Mesenchymal stem cell (in vitro differentiated cells and primary cell): Measurements from ENCODE around the gene G3BP2. TPM values are rescaled to one million over a fixed set of nuclear protein-coding genes. Genes with fewer than 3 reads are reported as not detected.
A peak's percentile ranks its signal among the peaks of the same experiment; 100 is the strongest.

Experiments used
- DNase-seq: peaks from one replicate; pipeline ENCODE4 v3.0.0-alpha.2; 2013
- H2AFZ ChIP-seq: one replicate; pipeline ENCODE4 v1.6.1; 2013; ENCODE audit warnings: low read depth, mild to moderate bottlenecking, control low read depth, inconsistent platforms, low read length, moderate library complexity
- H2AK5ac ChIP-seq: 2 replicates; pipeline ENCODE4 v1.6.1; 2013; ENCODE audit warnings: low read length, moderate library complexity, mild to moderate bottlenecking, inconsistent platforms; ENCODE audit not compliant: severe bottlenecking
- H2BK120ac ChIP-seq: one replicate; pipeline ENCODE4 v1.6.1; 2013; ENCODE audit warnings: low read depth, mild to moderate bottlenecking, inconsistent platforms, low read length, moderate library complexity
- H2BK12ac ChIP-seq, 2 experiments: one replicate each; pipeline ENCODE4 v1.6.1; 2013; ENCODE audit warnings: inconsistent platforms in 2 of 2, low read length in 2 of 2, mild to moderate bottlenecking in 2 of 2, moderate library complexity in 2 of 2, control low read depth in 1 of 2
- H2BK15ac ChIP-seq: one replicate; pipeline ENCODE4 v1.6.1; 2013; ENCODE audit warnings: mild to moderate bottlenecking, low read depth, inconsistent platforms; ENCODE audit not compliant: poor library complexity, severe bottlenecking
- H2BK5ac ChIP-seq: 2 replicates; pipeline ENCODE4 v1.6.1; 2013; ENCODE audit warnings: low read depth, mild to moderate bottlenecking, low read length, control low read depth, inconsistent platforms; ENCODE audit not compliant: poor library complexity, severe bottlenecking
- H3K14ac ChIP-seq, 2 experiments: one replicate each; pipeline ENCODE4 v1.6.1; 2013; ENCODE audit warnings: inconsistent platforms in 2 of 2, low read length in 2 of 2, control low read depth in 1 of 2, mild to moderate bottlenecking in 1 of 2, moderate library complexity in 1 of 2
- H3K18ac ChIP-seq, 2 experiments: one replicate each; pipeline ENCODE4 v1.6.1; 2013; ENCODE audit warnings: inconsistent platforms in 2 of 2, low read length in 2 of 2, control low read depth in 1 of 2, low read depth in 1 of 2, mild to moderate bottlenecking in 1 of 2
- H3K23ac ChIP-seq, 2 experiments: one replicate each; pipeline ENCODE4 v1.6.1; 2013; ENCODE audit warnings: inconsistent platforms in 2 of 2, low read length in 2 of 2, mild to moderate bottlenecking in 2 of 2, moderate library complexity in 2 of 2, control low read depth in 1 of 2
- H3K27ac ChIP-seq: 2 replicates; pipeline ENCODE4 v1.5.1; 2013; ENCODE audit warnings: mild to moderate bottlenecking, moderate library complexity, low read length, control low read depth, inconsistent platforms; ENCODE audit not compliant: poor library complexity, severe bottlenecking
- H3K27me3 ChIP-seq, 2 experiments: 2 replicates each; pipeline versions ENCODE4 v1.6.1 to v1.7.0; 2013; ENCODE audit warnings: low read length in 2 of 2, mild to moderate bottlenecking in 2 of 2, moderate library complexity in 2 of 2, control low read depth in 1 of 2, inconsistent platforms in 1 of 2; ENCODE audit not compliant: control insufficient read depth in 1 of 2, insufficient read depth in 1 of 2
- H3K36me3 ChIP-seq, 2 experiments: 2 replicates each; pipeline versions ENCODE4 v1.6.1 to v1.7.0; 2013; ENCODE audit warnings: low read length in 2 of 2, control low read depth in 1 of 2, inconsistent platforms in 1 of 2, low read depth in 1 of 2, mild to moderate bottlenecking in 1 of 2; ENCODE audit not compliant: insufficient read depth in 2 of 2, control insufficient read depth in 1 of 2
- H3K4ac ChIP-seq, 2 experiments: one replicate each; pipeline ENCODE4 v1.6.1; 2013; ENCODE audit warnings: inconsistent platforms in 2 of 2, low read length in 2 of 2, mild to moderate bottlenecking in 2 of 2, moderate library complexity in 2 of 2, control low read depth in 1 of 2, low read depth in 1 of 2
- H3K4me1 ChIP-seq: 2 replicates; pipeline ENCODE4 v1.6.1; 2013; ENCODE audit warnings: low read depth, low read length, control low read depth; ENCODE audit not compliant: control insufficient read depth, insufficient read depth
- H3K4me2 ChIP-seq: 2 replicates; pipeline ENCODE4 v1.6.1; 2013; ENCODE audit warnings: low read length, mild to moderate bottlenecking, inconsistent platforms; ENCODE audit not compliant: poor library complexity, severe bottlenecking
- H3K4me3 ChIP-seq, 2 experiments: 2 replicates each; pipeline versions ENCODE4 v1.5.1 to v1.7.0; 2013; ENCODE audit warnings: low read length in 2 of 2, mild to moderate bottlenecking in 2 of 2, control low read depth in 1 of 2, low read depth in 1 of 2; ENCODE audit not compliant: insufficient read depth in 1 of 2
- H3K79me1 ChIP-seq: replicated peaks from 2 replicates; pipeline ENCODE4 v1.6.1; 2013; ENCODE audit warnings: mild to moderate bottlenecking, control low read depth, low read length, inconsistent platforms; ENCODE audit not compliant: poor library complexity, severe bottlenecking
- H3K9ac ChIP-seq: 2 replicates; pipeline ENCODE4 v1.7.0; 2013; ENCODE audit warnings: mild to moderate bottlenecking, low read length, moderate library complexity
- H3K9me3 ChIP-seq: 2 replicates; pipeline ENCODE4 v1.7.0; 2013; ENCODE audit warnings: mild to moderate bottlenecking, low read length; ENCODE audit not compliant: control insufficient read depth
- H4K8ac ChIP-seq: one replicate; pipeline ENCODE4 v1.6.1; 2013; ENCODE audit warnings: inconsistent platforms, mild to moderate bottlenecking, low read length, moderate library complexity
- H4K91ac ChIP-seq: one replicate; pipeline ENCODE4 v1.6.1; 2013; ENCODE audit warnings: mild to moderate bottlenecking, low read length, inconsistent platforms
- WGBS: methylation state at CpG from one replicate; pipeline ENCODE4 v1.1.7; 2013; ENCODE audit warnings: mixed read lengths; 5-methylcytosine and 5-hydroxymethylcytosine counted together
- polyA plus RNA-seq, 2 experiments: library from polyadenylated mRNA; stranded (reverse); fragments of 200-250 nt; gene quantifications; one replicate each; pipeline ENCODE4 v1.2.3, GENCODE V29; 2013

G3BP2 gene
- polyA plus RNA-seq (2013, experiment 1 of 2): 99.9 TPM
- polyA plus RNA-seq (2013, experiment 2 of 2): 101 TPM

DNA sequence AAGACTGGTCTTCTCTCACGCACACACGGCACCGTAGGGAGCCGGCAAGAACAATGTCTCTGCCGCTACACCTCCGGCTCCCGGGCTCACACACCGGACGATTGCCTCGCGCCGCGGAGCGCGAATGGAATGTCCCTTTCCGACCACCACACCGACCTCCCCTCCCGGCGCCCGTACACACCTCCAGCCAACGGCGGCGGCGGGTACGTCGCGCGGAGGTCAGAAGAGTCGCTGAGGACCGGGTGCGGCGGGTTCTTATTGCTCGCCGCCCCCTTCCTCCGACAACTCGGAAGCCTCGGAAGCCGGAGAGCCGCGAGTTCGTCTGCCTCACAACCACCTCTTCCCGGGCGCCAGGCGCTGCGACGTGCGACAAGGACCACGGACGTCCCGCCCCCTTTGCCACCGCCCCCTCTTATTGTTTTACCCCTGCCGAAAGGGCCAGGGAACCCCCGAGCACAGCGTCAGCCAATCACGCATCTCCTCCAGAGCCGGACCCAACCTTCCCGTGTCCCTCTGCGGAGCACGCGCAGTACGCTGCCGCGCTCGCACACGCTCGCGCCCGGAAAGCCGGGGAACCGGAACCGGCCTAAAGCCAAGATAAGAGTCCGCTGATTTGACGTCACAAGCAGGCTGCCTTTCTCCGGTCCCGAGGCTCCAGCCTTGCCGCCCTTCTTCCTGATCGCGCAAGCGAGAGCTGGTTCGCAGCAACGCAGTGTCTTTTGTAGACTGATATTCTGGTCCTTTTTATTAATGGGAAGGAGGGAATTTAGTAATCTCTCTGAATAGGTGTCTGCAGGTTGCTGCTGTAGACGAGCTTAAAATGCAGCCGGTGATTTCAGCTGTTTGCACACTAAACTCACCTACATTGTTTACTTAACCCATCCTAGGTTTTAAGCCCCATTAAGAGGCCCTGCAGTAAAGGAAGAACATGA lies at the start of gene G3BP2:
TSS of gene G3BP2 (minus strand) at position 385 of the 932 bp plus-strand sequence. CDS start 11,386 bp downstream, outside the sequence.
- H3K27ac ChIP-seq: peak within 1 kb of the TSS; percentile 64
- under 1% methylated on average over 81 of the region's 83 CpGs for WGBS
- H3K9ac ChIP-seq: peak within 1 kb of the TSS; percentile 98
- peak within 1 kb of the TSS; percentile 85 for H4K8ac ChIP-seq
- peak within 1 kb of the TSS in 1 of 2 experiments; percentile 72 for H3K14ac ChIP-seq
- H2AK5ac ChIP-seq: no peak within 1 kb of the TSS
- DNase-seq: peak; percentile 98
- no peaks in the 10 kb centered on the region for H3K4me1 ChIP-seq
- no peaks in the 10 kb centered on the region for H3K27me3 ChIP-seq
- H3K36me3 ChIP-seq: no peaks in the 10 kb centered on the region
- H3K23ac ChIP-seq: peak within 1 kb of the TSS in 1 of 2 experiments; percentile 11
- peak within 1 kb of the TSS; percentile 92 for H2BK120ac ChIP-seq
- peak within 1 kb of the TSS; percentile 67 to 71 for H2BK12ac ChIP-seq
- peak within 1 kb of the TSS; percentile 26 for H2BK15ac ChIP-seq
- H2AFZ ChIP-seq: no peak within 1 kb of the TSS
- H3K9me3 ChIP-seq: no peaks in the 10 kb centered on the region
- peak within 1 kb of the TSS; percentile 64 for H3K4me2 ChIP-seq
- peak within 1 kb of the TSS; percentile 77 for H4K91ac ChIP-seq
- peak within 1 kb of the TSS; percentile 89 to 91 for H3K4ac ChIP-seq
- H3K18ac ChIP-seq: peak within 1 kb of the TSS; percentile 69 to 80
- peak within 1 kb of the TSS; percentile 96 to 99 for H3K4me3 ChIP-seq
- H2BK5ac ChIP-seq: peak within 1 kb of the TSS; percentile 40
- peaks cover 9% of the 10 kb centered on the region for H3K79me1 ChIP-seq

DNA sequence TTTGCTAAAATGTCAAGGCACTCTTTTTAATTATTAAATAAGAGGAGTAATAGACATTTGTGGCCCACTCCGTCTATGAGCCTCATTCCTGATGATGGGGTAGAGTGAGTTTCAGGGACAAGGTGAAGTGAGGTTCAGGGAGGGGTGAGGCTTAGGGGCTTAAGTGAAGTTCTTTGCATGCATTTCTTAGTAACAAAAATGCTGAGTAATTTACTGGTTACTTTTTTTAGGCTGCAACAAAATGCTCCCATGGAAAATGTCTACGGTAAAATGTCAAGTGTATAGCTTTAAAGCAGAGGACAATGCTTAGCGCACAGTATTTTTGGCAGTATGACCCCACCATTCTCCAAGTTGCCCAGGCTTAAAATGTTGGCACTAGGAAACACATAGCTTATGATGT lies 49.2 kb upstream of the G3BP2 start:
- no peak overlapping the region for H3K14ac ChIP-seq
- H2BK120ac ChIP-seq: no peak overlapping the region
- DNase-seq: no peak
- H2BK5ac ChIP-seq: no peak overlapping the region
- no peak overlapping the region for H2AFZ ChIP-seq
- no peak overlapping the region for H2BK15ac ChIP-seq
- H3K18ac ChIP-seq: no peak overlapping the region
- no peak overlapping the region for H2BK12ac ChIP-seq
- H3K27me3 ChIP-seq: no peaks in the 10 kb centered on the region
- no peaks in the 10 kb centered on the region for H3K9me3 ChIP-seq
- H3K23ac ChIP-seq: no peak overlapping the region
- peaks cover 0 to 8% of the 10 kb centered on the region in 2 experiments for H3K36me3 ChIP-seq
- no peak overlapping the region for H3K4me2 ChIP-seq
- H4K8ac ChIP-seq: no peak overlapping the region
- H3K4me1 ChIP-seq: peaks cover 1% of the 10 kb centered on the region
- H3K79me1 ChIP-seq: peaks cover 17% of the 10 kb centered on the region
- no peak overlapping the region for H3K27ac ChIP-seq
- H4K91ac ChIP-seq: no peak overlapping the region
- WGBS: 65% methylated on average over 3 of the region's 3 CpGs
- H3K4ac ChIP-seq: no peak overlapping the region
- peak overlapping the region; percentile 99 for H3K9ac ChIP-seq
- peak overlapping the region in 1 of 2 experiments; percentile 91 for H3K4me3 ChIP-seq
- H2AK5ac ChIP-seq: no peak overlapping the region

DNA sequence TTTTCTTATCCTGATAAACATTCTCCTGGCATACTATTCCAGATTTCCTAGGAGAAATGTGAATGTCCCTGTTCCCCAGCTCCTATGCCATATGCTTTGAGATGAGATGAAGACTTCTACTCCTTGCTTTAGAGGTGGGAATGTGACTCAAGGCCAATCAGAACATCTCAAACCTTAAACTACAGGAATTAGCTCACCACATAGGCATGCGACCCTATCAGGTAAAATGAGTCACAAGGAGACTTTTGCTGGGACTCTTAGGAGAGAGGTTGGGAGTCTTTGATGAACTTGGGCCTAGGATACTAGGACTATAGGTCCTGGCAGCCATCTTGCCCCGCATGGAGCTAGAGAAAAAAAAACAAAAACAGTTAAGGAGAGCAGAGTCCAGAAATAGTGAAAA lies 45.3 kb upstream of the G3BP2 start:
- H2BK5ac ChIP-seq: no peak overlapping the region
- H4K91ac ChIP-seq: no peak overlapping the region
- H3K79me1 ChIP-seq: peaks cover 22% of the 10 kb centered on the region
- H2BK120ac ChIP-seq: no peak overlapping the region
- no peaks in the 10 kb centered on the region for H3K9me3 ChIP-seq
- H3K18ac ChIP-seq: no peak overlapping the region
- no peak overlapping the region for H3K4ac ChIP-seq
- no peak overlapping the region for H2BK15ac ChIP-seq
- no peak overlapping the region for H3K14ac ChIP-seq
- H3K4me2 ChIP-seq: no peak overlapping the region
- peaks cover 3% of the 10 kb centered on the region for H3K4me1 ChIP-seq
- no peak overlapping the region for H2BK12ac ChIP-seq
- H2AK5ac ChIP-seq: no peak overlapping the region
- H3K27me3 ChIP-seq: no peaks in the 10 kb centered on the region
- no peak overlapping the region for H3K23ac ChIP-seq
- no peak overlapping the region for H3K4me3 ChIP-seq
- no peak overlapping the region for H2AFZ ChIP-seq
- H4K8ac ChIP-seq: no peak overlapping the region
- H3K36me3 ChIP-seq: peaks cover 0 to 11% of the 10 kb centered on the region in 2 experiments
- no peak overlapping the region for H3K27ac ChIP-seq
- WGBS: 96% methylated on average over 2 of the region's 2 CpGs
- DNase-seq: no peak
- H3K9ac ChIP-seq: no peak overlapping the region

DNA sequence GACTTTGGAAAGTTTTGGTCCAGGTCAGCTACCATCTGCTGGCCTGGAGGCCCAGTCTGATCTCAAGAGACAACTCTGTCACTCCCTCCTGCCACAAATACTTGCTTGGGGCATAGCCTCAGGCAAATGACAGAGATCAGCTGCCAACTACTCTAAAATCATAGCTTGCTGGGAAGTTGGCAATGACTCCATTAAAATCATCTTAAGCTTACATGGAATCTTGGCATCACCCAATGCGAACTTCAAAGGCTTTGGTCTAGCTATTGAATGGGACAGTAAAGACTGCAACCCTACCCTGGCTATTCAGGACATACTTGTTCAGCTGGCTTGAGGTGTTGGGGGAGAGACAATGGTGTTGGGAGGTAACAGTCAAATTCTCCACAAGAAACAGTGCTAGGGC lies 44.2 kb upstream of the G3BP2 start:
- no peak for DNase-seq
- H3K9ac ChIP-seq: no peak overlapping the region
- H4K91ac ChIP-seq: no peak overlapping the region
- H2BK12ac ChIP-seq: no peak overlapping the region
- peaks cover 22% of the 10 kb centered on the region for H3K79me1 ChIP-seq
- 100% methylated on average over 1 of the region's 1 CpG for WGBS
- H2BK15ac ChIP-seq: no peak overlapping the region
- H2BK5ac ChIP-seq: no peak overlapping the region
- H3K4me3 ChIP-seq: no peak overlapping the region
- no peak overlapping the region for H3K27ac ChIP-seq
- H3K4me1 ChIP-seq: peaks cover 3% of the 10 kb centered on the region
- no peak overlapping the region for H2AK5ac ChIP-seq
- H2AFZ ChIP-seq: no peak overlapping the region
- H2BK120ac ChIP-seq: no peak overlapping the region
- no peaks in the 10 kb centered on the region for H3K9me3 ChIP-seq
- H3K14ac ChIP-seq: no peak overlapping the region
- no peak overlapping the region for H3K18ac ChIP-seq
- no peak overlapping the region for H3K4ac ChIP-seq
- H4K8ac ChIP-seq: no peak overlapping the region
- no peak overlapping the region for H3K4me2 ChIP-seq
- H3K27me3 ChIP-seq: no peaks in the 10 kb centered on the region
- peaks cover 0 to 11% of the 10 kb centered on the region in 2 experiments for H3K36me3 ChIP-seq
- H3K23ac ChIP-seq: no peak overlapping the region
